Lower lobe of right lung (tissue), 2 donors: Measurements from ENCODE around the gene MACROH2A1. TPM values are rescaled to one million over a fixed set of nuclear protein-coding genes. Genes with fewer than 3 reads are reported as not detected.

ENCODE experiments used
- ATAC-seq, 2 donors: fragments of 200-7000 bp; cut with Tn5 transposase; one replicate each; pipeline ENCODE4 v1.9.1; 2020 to 2022; ENCODE audit warnings: mild to moderate bottlenecking in 2 of 2, moderate library complexity in 2 of 2
- DNase-seq: peaks from one replicate; pipeline ENCODE4 v3.0.0-alpha.2; 2020
- H3K27ac ChIP-seq: fragments of 200-600 bp; one replicate; pipeline ENCODE4 v1.8.0; 2022
- H3K27me3 ChIP-seq: fragments of 200-600 bp; one replicate; pipeline ENCODE4 v1.8.0; 2022; ENCODE audit warnings: low read depth
- H3K36me3 ChIP-seq: fragments of 200-600 bp; one replicate; pipeline ENCODE4 v1.8.0; 2022; ENCODE audit warnings: mild to moderate bottlenecking
- H3K4me1 ChIP-seq: fragments of 200-600 bp; one replicate; pipeline ENCODE4 v1.8.0; 2022
- H3K4me3 ChIP-seq: fragments of 200-600 bp; one replicate; pipeline ENCODE4 v1.8.0; 2022; ENCODE audit warnings: mild to moderate bottlenecking
- H3K9me3 ChIP-seq: fragments of 200-600 bp; one replicate; pipeline ENCODE4 v1.8.0; 2022
- CTCF ChIP-seq: fragments of 200-600 bp; IDR thresholded peaks from one replicate; pipeline ENCODE4 v1.8.0; 2022; ENCODE audit warnings: antibody characterized with exemption, mild to moderate bottlenecking
- intact Hi-C: fragments of 100-400 bp; cut with DNase I; formaldehyde crosslinking; loops from one replicate; pipeline ENCODE4 v1.11.0; 2022
- total RNA-seq: library from RNA; stranded (reverse); fragmentation: NEBNext Ultra II Directional; extraction: Animal tissue kit (Norgen Biotek cat#: 25700); gene quantifications from one replicate; pipeline ENCODE4 v1.2.1, GENCODE V29; 2021
- donor health status: DM: no; HTN: yes; CAD: no; lungs with severe emphysema.

MACROH2A1 gene
- total RNA-seq, 1 donor from 2014 or later: 258 TPM

GRCh38 chr5:135322744-135323143 lies 76.3 kb downstream of the MACROH2A1 start:
- H3K27ac ChIP-seq: no peak overlapping the region
- no peaks in the 10 kb centered on the region for H3K9me3 ChIP-seq
- H3K4me1 ChIP-seq: no peaks in the 10 kb centered on the region
- intact Hi-C loops: no loop called here
- no peak overlapping the region for H3K4me3 ChIP-seq
- H3K36me3 ChIP-seq: no peaks in the 10 kb centered on the region
- no peaks in the 10 kb centered on the region for H3K27me3 ChIP-seq
- no peak for ATAC-seq
- no peak for DNase-seq
- no peak for TF ChIP-seq CTCF

- DNase-seq (no peak), ATAC-seq (no peak)
- intact Hi-C loops: no loop called here
- H3K9me3 ChIP-seq: no peaks in the 10 kb centered on the region
- H3K36me3 ChIP-seq: no peaks in the 10 kb centered on the region
- no peaks in the 10 kb centered on the region for H3K4me1 ChIP-seq
- no peaks in the 10 kb centered on the region for H3K27me3 ChIP-seq
- H3K27ac ChIP-seq: no peak overlapping the region
- H3K4me3 ChIP-seq: no peak overlapping the region
- no peak for TF ChIP-seq CTCF
Observed at GRCh38 chr5:135322271-135322670, 76.8 kb downstream of the MACROH2A1 start.

- no peak for DNase-seq
Observed at GRCh38 chr5:135320718-135321484, 78.1 kb downstream of the MACROH2A1 start.

GRCh38 chr5:135319928-135320606 lies 79.0 kb downstream of the MACROH2A1 start:
- no peak for DNase-seq
- ATAC-seq: no peak

More at GRCh38 chr5:135320718-135321484, 78.1 kb downstream of the MACROH2A1 start:
- H3K27ac ChIP-seq: no peak overlapping the region
- intact Hi-C loops: no loop called here
- no peaks in the 10 kb centered on the region for H3K36me3 ChIP-seq
- no peak for ATAC-seq
- no peak overlapping the region for H3K4me3 ChIP-seq
- no peak for TF ChIP-seq CTCF
- no peaks in the 10 kb centered on the region for H3K9me3 ChIP-seq
- H3K4me1 ChIP-seq: no peaks in the 10 kb centered on the region
- no peaks in the 10 kb centered on the region for H3K27me3 ChIP-seq

GRCh38 chr5:135319458-135319857 lies 79.6 kb downstream of the MACROH2A1 start:
- no peak for TF ChIP-seq CTCF
- DNase-seq (no peak), ATAC-seq (no peak)
- intact Hi-C loops: no loop called here
- Histone ChIP-seq H3K27ac (no peak overlapping the region), H3K4me3 (no peak overlapping the region), H3K9me3 (no peaks in the 10 kb centered on the region), H3K36me3 (no peaks in the 10 kb centered on the region), H3K4me1 (no peaks in the 10 kb centered on the region), H3K27me3 (no peaks in the 10 kb centered on the region)

More at GRCh38 chr5:135319928-135320606, 79.0 kb downstream of the MACROH2A1 start:
- H3K4me3 ChIP-seq: no peak overlapping the region
- H3K36me3 ChIP-seq: no peaks in the 10 kb centered on the region
- H3K27ac ChIP-seq: no peak overlapping the region
- intact Hi-C loops: no loop called here
- no peak for TF ChIP-seq CTCF
- no peaks in the 10 kb centered on the region for H3K27me3 ChIP-seq
- no peaks in the 10 kb centered on the region for H3K4me1 ChIP-seq
- H3K9me3 ChIP-seq: no peaks in the 10 kb centered on the region
